Endodermal cell (in vitro differentiated cells): ENCODE results near the gene NPPA. TPM values are rescaled to one million over a fixed set of nuclear protein-coding genes. Genes with fewer than 3 reads are reported as not detected.
A peak's percentile ranks its signal among the peaks of the same experiment; 100 is the strongest.

Experiments
- DNase-seq: peaks from one replicate; pipeline ENCODE4 v3.0.0-alpha.2; 2017
- H3K27ac ChIP-seq: 2 replicates; pipeline ENCODE4 v1.5.1; 2013; ENCODE audit warnings: mild to moderate bottlenecking, low read depth, low read length, moderate library complexity
- H3K27me3 ChIP-seq: 2 replicates; pipeline ENCODE4 v1.6.1; 2013; ENCODE audit warnings: mild to moderate bottlenecking, low read length, moderate library complexity; ENCODE audit not compliant: insufficient read depth, control insufficient read depth, poor library complexity, severe bottlenecking
- H3K36me3 ChIP-seq: 2 replicates; pipeline ENCODE4 v1.7.0; 2013; ENCODE audit warnings: mild to moderate bottlenecking, low read length, moderate library complexity; ENCODE audit not compliant: control insufficient read depth, insufficient read depth
- H3K4me1 ChIP-seq: one replicate; pipeline ENCODE4 v1.7.0; 2013; ENCODE audit warnings: low read length; ENCODE audit not compliant: control insufficient read depth, insufficient read depth
- H3K4me3 ChIP-seq: 2 replicates; pipeline ENCODE4 v1.5.1; 2013; ENCODE audit warnings: mild to moderate bottlenecking, low read length, moderate library complexity
- H3K9ac ChIP-seq: 2 replicates; pipeline ENCODE4 v1.6.1; 2013; ENCODE audit warnings: mild to moderate bottlenecking, low read length, moderate library complexity; ENCODE audit not compliant: poor library complexity, severe bottlenecking; ENCODE audit errors: extremely low read depth
- H3K9me3 ChIP-seq: 2 replicates; pipeline ENCODE4 v1.6.1; 2013; ENCODE audit warnings: mild to moderate bottlenecking, low read length, moderate library complexity; ENCODE audit not compliant: control insufficient read depth
- H3K27ac Mint-ChIP-seq: 2 replicates; pipeline ENCODE4 v1.8.0; 2020; ENCODE audit warnings: mixed read lengths
- H3K27me3 Mint-ChIP-seq: 2 replicates; pipeline ENCODE4 v1.8.0; 2021; ENCODE audit warnings: mild to moderate bottlenecking, mixed read lengths; ENCODE audit not compliant: insufficient read depth
- H3K36me3 Mint-ChIP-seq: 2 replicates; pipeline ENCODE4 v1.8.0; 2020; ENCODE audit warnings: low read depth, mixed read lengths
- H3K4me1 Mint-ChIP-seq: 2 replicates; pipeline ENCODE4 v1.8.0; 2020; ENCODE audit warnings: mixed read lengths
- H3K4me3 Mint-ChIP-seq: 2 replicates; pipeline ENCODE4 v1.8.0; 2020; ENCODE audit warnings: mild to moderate bottlenecking, moderate library complexity, mixed read lengths
- H3K9me3 Mint-ChIP-seq: 2 replicates; pipeline ENCODE4 v1.8.0; 2020; ENCODE audit warnings: mild to moderate bottlenecking, mixed read lengths
- WGBS, 2 experiments: methylation state at CpG; one replicate each; pipeline versions ENCODE4 v1.1.5 to v1.1.7; 2013; ENCODE audit warnings: missing lambda C conversion rate in 2 of 2, mixed read lengths in 1 of 2; ENCODE audit not compliant: insufficient coverage in 1 of 2, insufficient read length in 1 of 2; 5-methylcytosine and 5-hydroxymethylcytosine counted together
- total RNA-seq, 2 donors: library from RNA; stranded (reverse); fragmentation: NEBNext Ultra II Directional in 1 of 2; extraction: Animal tissue kit (Norgen Biotek cat#: 25700) in 1 of 2; gene quantifications; 2 replicates in 1 of 2; 3 replicates in 1 of 2; pipeline ENCODE4 v1.2.1, GENCODE V29; 2021
- TF ChIP-seq, protein P1 (sequence below): fragments of 200-600 bp; sonication (generic); conservative IDR thresholded peaks from 2 replicates; pipeline ENCODE4 v1.5.0; 2021; ENCODE audit warnings: antibody characterized with exemption, mild to moderate bottlenecking

Gene NPPA
- total RNA-seq, 2 donors from 2014 or later, result not detected

DNA sequence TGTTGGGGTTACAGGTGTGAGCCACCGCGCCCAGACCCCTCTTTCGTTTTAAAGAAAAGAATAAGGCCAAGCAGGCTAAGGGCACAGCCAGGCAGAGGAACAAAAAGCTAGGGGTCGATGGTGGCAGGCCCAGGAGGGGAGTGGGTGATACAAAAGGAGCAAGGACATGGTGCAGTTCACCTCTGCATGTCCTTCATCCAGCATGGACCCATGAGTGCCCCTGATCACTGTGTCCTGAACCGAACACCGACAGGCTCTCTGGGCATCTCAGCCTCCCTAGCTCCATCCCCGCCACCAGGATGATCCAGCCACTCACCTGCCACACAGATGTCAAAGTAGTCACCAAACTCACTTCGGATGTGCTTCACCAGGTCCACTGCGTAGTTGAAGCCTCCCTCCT lies 47.7 kb downstream of the NPPA start:
- DNase-seq, result no peak
- Mint-ChIP-seq H3K4me3 (no peak overlapping the region), H3K27me3 (no peaks in the 10 kb centered on the region), H3K27ac (peak overlapping the region; percentile 58), H3K36me3 (peaks cover 33% of the 10 kb centered on the region), H3K9me3 (no peaks in the 10 kb centered on the region), H3K4me1 (peaks cover 25% of the 10 kb centered on the region)
- Histone ChIP-seq H3K4me1 (peaks cover 10% of the 10 kb centered on the region), H3K9ac (no peak overlapping the region), H3K27me3 (no peaks in the 10 kb centered on the region), H3K27ac (no peak overlapping the region), H3K36me3 (peaks cover 28% of the 10 kb centered on the region), H3K4me3 (no peak overlapping the region), H3K9me3 (no peaks in the 10 kb centered on the region)
- WGBS, 2 experiments, result 88 to 93% methylated on average over 7 to 9 of the region's 9 CpGs
- TF ChIP-seq, protein P1, sequence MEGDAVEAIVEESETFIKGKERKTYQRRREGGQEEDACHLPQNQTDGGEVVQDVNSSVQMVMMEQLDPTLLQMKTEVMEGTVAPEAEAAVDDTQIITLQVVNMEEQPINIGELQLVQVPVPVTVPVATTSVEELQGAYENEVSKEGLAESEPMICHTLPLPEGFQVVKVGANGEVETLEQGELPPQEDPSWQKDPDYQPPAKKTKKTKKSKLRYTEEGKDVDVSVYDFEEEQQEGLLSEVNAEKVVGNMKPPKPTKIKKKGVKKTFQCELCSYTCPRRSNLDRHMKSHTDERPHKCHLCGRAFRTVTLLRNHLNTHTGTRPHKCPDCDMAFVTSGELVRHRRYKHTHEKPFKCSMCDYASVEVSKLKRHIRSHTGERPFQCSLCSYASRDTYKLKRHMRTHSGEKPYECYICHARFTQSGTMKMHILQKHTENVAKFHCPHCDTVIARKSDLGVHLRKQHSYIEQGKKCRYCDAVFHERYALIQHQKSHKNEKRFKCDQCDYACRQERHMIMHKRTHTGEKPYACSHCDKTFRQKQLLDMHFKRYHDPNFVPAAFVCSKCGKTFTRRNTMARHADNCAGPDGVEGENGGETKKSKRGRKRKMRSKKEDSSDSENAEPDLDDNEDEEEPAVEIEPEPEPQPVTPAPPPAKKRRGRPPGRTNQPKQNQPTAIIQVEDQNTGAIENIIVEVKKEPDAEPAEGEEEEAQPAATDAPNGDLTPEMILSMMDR, result no peak

DNA sequence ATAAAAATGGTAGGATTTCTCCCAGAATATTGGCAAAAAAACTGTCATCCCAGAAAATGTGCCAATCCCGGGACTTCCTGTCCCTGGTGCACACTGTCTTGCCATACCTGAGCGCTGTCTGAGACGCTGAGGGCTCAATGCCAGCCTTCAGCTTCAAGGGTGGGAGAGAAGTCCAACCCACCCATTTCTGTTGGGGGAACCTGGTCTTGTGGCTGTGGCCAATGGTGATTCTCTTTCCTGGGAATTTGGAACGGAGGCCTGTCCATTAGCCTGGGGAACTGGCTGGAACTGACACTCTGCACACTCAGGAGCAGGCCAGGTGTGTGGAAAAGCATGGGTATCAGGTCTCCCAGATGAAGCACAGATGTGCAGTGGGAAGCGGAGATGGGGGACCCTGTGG lies 48.5 kb downstream of the NPPA start:
- H3K4me1 Mint-ChIP-seq, result peaks cover 19% of the 10 kb centered on the region
- Histone ChIP-seq H3K9ac (no peak overlapping the region), H3K4me1 (peaks cover 10% of the 10 kb centered on the region), H3K4me3 (no peak overlapping the region), H3K27ac (no peak overlapping the region), H3K36me3 (peaks cover 34% of the 10 kb centered on the region), H3K9me3 (no peaks in the 10 kb centered on the region), H3K27me3 (no peaks in the 10 kb centered on the region)
- DNase-seq, result no peak
- TF ChIP-seq, protein P1, result no peak
- no peak overlapping the region for H3K4me3 Mint-ChIP-seq
- no peaks in the 10 kb centered on the region for H3K9me3 Mint-ChIP-seq
- H3K27me3 Mint-ChIP-seq, result no peaks in the 10 kb centered on the region
- 97 to 100% methylated on average over 2 to 5 of the region's 5 CpGs for WGBS, 2 experiments
- peak overlapping the region; percentile 30 for H3K27ac Mint-ChIP-seq
- peaks cover 37% of the 10 kb centered on the region for H3K36me3 Mint-ChIP-seq

DNA sequence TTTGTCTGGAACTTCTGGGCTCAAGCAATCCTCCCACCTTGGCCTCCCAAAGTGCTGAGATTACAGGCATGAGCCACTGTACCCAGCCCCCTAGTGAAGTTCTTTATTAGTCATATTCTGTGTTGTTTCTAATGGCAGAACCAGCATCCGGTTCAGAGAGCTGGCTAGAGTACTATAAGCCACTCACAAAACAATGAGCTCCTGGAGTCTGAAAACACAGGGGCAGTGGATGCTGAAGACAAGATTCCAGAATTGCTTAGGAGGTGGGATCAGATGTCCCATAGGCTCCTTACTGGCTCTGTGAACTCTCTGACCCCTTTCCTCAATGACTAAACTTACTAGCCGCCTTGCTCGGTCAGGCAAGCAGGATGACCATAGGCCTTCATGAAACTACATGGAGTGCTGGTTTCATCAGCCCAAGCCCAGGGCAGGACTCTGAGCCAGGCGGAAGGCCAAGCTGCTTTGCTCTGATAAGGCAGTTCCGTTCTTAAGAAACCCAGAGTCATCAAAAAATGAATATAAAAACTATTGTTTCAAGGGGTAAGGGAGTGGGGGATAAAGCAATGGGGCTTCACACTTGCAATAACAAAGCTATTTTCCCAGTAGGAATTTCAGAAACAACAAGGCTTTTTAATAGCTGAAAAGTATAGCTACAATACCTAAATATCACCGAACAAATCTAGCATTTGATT lies 49.9 kb downstream of the NPPA start:
- no peak overlapping the region for H3K9ac ChIP-seq
- Mint-ChIP-seq H3K27ac (no peak overlapping the region), H3K36me3 (peaks cover 39% of the 10 kb centered on the region), H3K9me3 (no peaks in the 10 kb centered on the region), H3K4me1 (peaks cover 9% of the 10 kb centered on the region), H3K4me3 (no peak overlapping the region), H3K27me3 (no peaks in the 10 kb centered on the region)
- 95% methylated on average over 3 to 6 of the region's 6 CpGs for WGBS, 2 experiments
- no peak for DNase-seq
- TF ChIP-seq, protein P1, result no peak
- H3K4me3 ChIP-seq, result no peak overlapping the region
- H3K9me3 ChIP-seq, result no peaks in the 10 kb centered on the region
- peaks cover 35% of the 10 kb centered on the region for H3K36me3 ChIP-seq
- no peaks in the 10 kb centered on the region for H3K27me3 ChIP-seq
- H3K27ac ChIP-seq, result no peak overlapping the region
- H3K4me1 ChIP-seq, result peaks cover 4% of the 10 kb centered on the region
